EH (cell line): ENCODE data around the gene NKD2.
"Not testable (repeated sequence)": the region's sequence is repeated elsewhere in the genome, so short reads cannot be mapped to it uniquely, and the experiment has no call there.

Experiments used
- DNase-seq: peaks from one replicate; pipeline ENCODE4 v3.0.0-alpha.2; 2015; ENCODE audit warnings: low read depth

Gene NKD2

DNA sequence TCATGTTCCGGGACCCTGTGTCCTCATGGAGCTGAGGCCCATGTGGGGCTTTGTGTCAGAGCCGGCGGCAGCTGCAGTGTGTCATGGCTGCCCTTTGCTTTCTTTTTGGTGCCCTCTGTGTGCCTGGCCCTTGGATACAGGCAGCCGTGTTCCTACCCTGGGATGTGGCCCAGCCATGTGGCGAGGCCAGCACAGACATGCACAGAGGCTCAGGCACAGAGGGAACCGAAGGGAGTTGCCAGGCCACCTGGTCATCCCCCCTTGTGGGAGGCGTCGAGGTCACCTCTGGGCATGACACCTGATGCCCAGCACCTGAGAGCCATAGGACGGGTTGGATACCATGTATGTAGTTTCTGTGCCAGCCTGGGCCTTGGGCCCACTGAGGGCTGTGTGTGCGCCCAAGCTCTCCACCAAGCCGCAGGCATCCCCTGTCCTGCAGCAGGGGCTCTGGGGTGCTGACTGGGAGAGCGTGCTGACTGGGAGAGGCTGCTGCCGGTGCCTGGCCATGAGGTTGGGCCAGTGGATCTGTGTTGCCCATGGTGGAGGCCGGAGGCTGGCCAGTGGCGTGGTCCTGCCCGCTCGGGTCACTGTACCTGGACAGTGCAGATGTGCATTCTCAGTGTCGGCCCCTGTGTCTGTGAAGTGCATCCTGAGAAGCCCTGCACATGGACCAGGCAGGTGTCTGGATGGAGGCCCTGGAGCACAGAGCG, 4.8 kb downstream of the NKD2 start:
- no peak for DNase-seq

DNA sequence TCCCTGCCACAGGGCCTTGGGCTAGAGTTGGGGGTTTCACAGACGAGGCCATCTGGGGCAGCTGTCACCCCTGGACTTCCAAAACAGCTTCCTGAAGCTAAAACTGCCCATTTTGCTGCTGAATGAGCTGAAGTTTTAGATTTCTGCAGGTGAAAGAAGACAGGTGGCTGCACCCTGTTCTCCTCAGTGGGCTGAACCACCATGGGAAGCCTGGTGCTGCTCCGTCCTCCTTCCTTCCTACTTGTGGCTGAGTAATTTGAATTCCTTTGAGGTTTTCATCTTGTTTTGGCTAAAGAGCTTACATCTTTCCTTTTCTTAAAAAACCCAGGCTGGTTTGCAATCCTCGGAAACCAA, 5.3 kb downstream of the NKD2 start:
- DNase-seq, result no peak

DNA sequence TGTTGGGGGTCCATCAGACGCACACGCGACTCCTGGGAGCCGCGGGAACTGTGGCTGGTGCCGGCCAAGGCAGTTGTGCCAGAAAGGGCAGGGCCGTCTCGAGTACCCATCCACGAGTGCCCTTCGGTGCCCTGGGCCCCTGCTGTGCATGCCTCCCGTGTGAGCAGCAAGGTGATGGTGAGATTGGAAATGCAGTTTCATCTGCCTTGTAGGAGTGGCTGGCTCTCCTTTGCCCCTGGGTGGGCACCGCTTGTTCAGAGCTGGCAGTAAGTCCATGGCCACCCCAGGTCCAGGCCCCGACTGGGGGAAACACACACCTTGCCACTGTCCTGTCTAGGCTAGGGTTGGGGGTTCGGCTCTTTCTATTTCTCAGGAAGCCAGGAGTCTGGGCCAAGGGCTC, 5.7 kb downstream of the NKD2 start:
- DNase-seq, result no peak

DNA sequence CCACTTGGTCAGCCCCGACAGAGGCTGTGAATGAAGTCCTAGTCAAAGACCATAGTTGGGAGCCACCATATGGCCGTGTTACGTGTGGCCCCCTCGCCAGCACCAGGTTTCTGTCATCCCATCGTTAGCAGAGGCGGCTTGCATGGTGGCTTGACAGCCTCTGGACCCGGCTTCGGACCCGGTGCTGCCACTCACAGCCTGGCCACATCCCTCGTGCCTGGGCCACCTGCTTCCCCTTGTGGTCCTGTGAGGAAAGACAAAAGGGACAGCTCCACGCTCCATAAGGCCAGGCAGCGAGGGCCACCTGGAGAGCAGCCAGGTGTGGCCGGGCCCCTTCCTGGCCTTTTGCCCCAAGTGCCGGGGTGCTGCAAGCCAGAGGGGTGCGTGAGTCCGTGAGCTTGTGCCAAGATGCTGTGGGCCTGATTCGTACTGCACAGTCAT, 6.2 kb downstream of the NKD2 start:
- no peak for DNase-seq

DNA sequence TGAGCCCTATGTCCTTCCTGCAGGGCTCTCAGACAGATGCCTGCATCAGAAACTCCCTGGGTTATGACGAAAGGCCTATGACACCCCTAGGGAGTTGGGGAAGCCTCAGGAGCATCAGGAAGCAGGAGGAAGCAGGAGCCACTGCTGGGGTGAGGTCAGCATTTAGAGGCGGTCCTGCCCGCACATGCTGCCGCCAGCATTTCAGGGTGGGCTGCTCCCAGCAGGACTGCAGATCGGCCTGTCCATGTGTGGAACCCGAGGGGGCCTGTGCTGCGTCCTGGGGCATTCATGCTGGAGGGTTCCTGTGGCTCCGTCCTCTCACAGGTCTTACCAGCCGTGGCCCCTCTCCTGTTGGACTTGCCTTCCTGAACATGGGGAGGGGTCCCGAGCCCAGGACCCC, 6.9 kb downstream of the NKD2 start:
- no peak for DNase-seq

DNA sequence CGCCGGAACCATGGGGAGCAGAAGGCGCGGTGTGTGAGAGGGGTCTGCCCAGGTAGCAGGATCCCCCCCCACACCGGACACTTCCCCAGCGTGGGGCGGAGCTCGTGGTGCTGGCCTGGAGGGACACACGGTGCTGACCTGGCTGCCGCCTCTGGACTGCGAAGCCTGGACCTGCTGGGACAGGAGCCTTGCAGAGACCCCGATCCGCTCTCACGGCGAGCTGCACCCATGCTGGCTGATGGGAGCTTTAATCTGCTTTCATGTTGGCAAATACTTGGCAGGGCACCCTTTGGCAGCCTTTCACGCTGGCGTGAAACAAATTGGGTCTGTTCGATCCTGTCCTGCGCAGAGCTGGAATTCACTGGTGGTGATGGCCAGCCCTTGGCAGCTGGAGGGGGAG, 7.4 kb downstream of the NKD2 start:
- no peak for DNase-seq

DNA sequence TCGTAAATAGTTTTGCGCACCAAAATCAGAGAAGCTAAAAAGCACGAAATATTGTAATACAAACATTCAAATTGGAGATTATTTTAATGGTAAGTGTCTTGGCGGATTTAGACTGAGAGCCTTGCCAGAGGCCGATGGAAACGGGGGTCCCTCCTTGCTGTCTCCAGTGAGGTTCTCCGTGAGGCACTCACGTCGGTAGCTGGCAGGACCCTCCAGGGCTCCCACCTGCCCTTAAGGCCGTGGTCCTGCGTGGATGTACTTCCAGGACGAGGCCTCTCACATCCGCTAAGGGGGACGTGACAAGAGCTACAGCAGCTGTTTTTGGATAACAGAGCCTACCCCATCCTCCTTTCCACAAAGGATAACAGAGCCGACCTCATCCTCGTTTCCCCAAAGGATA, 7.9 kb downstream of the NKD2 start:
- DNase-seq, result no peak

DNA sequence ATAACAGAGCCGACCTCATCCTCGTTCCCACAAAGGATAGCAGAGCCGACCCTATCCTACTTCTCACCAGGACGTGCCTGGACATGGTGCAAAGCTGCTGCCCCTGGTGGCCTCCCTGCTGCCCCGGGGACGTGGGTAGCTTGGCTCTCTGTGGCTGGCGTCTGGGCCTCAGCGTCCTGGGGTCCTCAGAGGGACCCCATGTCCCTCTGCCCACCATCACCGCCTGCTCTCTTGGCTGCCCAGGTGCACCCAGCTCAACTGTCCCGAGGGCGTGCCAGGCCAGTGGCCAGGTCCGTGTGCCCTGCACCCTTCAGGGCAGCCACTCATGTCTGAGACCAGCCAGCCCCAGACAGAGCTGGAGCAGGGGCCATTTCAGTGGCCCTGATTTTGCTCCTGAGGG, 8.5 kb downstream of the NKD2 start:
- DNase-seq, result no peak

DNA sequence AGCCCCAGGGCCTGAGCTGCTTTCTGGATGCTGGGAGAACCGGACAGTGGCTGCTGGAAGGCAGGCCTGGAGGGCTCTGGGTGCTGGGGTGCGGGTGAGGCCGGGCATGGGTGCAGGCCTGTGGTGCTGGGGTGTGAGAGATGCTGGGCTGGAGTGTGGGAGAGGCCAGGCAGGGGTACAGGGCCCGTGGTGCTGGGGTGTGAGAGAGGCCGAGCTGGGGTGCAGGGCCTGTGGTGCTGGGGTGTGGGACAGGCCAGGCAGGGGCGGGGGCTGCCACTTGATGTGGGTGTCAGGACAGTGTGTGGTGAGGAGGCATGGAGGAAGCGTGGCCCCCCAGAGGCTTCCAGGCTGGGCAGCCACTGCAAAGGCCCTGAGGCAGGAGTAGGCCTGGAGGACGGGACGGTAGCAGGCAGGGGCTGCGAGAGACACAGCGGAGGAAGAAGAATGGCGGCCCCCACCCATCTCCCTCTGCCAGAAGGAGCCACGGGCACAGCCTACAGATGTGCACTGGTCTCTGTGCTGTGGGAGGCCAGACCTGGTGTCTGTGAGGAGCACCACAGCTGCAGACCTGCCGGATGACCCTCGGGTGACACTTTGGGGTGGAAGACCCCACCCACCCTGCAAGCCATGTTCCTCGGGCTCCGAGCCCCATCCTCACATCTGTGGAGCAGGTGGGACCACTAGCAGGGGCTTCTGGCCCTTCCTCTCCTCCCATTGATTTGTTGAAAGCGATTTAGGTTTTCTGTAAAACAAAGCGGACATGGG, 9.3 kb downstream of the NKD2 start:
- no peak for DNase-seq

DNA sequence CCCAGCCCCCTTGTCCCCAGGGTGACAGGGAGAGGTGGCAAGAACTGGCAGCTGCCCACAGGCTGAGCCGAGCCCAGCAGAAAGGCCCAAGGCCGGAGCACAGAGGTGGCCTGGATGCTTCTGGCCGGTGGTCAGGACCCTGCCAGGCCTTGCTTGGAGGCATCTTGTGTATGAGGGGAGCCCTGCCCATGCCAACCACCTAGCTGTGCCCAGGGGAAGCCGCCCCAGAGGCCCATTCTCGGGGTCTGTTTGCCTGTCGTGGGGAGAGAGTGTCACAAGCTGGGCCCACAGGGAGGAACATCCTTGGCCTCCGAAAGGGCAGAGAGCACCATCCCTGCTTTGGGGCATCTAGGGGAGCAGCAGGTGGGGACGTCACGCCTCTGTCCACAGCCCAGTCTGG, 10.0 kb downstream of the NKD2 start:
- DNase-seq, result no peak

DNA sequence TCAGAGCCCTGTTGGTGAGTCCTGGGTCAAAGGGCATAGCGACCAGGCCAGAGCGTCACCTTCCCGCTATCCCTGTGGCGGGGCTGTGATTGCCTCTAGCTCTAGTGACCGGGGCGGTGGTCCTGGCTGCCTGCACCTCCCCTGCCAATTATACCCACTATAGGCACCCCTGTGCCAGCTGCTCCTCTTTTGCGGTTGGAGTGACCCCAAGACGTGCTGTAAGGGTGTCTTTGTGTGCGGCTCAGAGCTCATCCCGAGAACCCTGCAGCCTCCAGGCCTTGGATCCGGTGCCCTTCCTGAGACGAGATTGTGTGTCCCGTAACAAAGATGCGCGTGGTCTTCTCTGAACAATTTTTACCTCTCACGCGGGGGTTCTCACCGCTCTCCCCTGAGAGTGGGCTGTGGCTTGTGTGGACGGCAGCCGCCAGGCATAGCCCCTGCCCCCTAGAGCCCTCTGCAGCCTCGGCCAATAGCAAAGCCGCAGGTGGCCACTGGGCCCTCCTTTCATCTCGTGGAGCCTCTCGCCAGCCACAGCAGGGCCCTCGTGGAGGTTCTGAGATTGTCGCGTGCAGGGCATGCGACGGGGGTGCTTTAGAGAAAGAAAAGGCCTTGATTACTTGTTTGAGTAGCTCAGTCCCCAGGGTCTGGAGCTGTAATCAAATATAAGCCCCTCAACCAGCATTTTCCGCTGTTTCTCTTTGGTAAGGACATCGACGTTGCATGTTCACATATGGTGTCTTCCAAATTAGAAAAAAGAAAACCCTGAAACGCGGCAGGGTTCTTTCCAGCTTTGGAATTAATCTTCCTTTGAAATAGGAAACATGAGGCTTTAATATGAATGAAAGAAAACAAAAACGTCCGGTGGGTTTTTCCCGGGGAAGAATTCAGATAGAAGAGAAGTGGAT, 10.7 kb downstream of the NKD2 start:
- DNase-seq, result no peak

DNA sequence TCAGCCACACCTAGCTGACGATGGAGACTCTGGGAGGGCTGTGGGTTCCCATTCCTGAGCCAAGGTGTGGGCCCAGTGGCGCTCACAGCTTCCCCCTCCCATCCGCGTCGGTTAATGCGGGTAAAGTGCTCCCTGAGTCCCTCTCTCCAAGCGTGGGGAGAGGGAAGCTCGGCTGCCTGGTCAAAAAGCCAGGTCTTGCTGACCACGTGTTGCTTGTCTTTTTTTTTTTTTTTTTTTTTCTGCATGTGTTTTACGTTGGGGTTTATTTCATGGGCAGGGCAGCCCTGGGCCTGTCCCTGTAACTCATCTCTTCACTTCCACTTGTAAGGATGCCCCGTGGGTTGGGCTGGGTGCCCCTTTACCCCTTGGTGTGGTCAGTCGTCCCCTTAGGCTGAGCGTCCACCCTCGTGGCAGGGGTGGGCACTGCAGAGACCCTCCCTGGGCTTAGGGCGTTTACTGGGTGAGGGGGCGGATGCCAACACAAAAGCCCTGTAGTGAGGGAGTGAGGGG, 11.9 kb downstream of the NKD2 start:
- no peak for DNase-seq

DNA sequence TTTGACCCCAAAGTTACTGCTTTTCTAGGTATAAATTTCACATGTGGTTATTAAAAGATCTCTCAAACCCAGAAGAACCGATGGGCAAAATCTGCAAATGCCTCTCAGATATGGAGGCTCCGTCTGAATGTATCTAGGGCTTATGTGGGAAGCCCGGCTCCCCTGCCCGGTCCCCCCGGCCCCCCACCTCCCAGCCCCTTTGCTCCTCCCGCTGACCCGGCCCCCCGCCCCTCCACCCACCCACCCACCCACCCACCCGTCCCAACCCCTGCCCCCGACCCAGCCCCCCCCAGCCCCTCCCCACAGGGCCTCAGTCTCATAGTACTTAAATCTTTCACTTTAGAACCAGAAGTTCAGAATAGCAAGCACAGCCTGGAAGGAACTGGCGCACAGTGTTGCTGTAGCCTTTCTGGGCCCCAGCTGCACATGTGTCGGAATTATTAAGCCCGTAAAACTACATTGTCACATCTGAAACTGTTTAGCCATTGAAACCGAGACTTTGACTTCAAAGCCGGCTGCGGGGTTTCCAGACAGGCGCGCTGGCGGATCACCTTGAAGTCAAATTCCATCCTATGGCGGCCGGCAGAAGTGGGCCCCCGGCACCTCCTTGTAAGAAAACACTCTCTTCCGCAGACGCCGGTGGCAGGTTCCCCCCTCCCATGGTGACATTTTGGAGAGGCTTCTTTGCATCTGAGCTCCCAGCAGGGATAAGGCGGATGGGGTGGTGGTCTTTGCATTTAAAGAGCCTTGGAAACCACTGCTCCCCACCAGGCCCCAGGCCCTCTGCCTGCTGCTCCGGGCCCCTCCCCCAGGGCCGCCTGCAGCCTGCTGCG, 12.8 kb downstream of the NKD2 start:
- no peak for DNase-seq

DNA sequence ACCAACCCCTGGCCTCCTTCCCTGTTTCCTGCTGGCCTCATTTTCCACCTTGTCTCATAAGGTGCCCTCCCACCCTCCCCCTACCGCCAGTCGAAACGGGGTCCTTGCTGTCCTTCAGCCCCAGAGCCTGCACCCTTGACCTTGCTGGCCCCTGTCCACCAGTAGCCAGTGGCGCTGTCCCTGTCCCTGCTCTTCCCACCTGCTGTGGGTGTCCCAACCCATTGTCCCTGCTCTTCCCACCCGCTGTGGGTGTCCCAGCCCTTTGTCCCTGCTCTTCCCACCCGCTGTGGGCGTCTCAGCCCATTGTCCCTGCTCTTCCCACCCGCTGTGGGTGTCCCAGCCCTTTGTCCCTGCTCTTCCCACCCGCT, 13.4 kb downstream of the NKD2 start:
- DNase-seq, result not testable (repeated sequence)

DNA sequence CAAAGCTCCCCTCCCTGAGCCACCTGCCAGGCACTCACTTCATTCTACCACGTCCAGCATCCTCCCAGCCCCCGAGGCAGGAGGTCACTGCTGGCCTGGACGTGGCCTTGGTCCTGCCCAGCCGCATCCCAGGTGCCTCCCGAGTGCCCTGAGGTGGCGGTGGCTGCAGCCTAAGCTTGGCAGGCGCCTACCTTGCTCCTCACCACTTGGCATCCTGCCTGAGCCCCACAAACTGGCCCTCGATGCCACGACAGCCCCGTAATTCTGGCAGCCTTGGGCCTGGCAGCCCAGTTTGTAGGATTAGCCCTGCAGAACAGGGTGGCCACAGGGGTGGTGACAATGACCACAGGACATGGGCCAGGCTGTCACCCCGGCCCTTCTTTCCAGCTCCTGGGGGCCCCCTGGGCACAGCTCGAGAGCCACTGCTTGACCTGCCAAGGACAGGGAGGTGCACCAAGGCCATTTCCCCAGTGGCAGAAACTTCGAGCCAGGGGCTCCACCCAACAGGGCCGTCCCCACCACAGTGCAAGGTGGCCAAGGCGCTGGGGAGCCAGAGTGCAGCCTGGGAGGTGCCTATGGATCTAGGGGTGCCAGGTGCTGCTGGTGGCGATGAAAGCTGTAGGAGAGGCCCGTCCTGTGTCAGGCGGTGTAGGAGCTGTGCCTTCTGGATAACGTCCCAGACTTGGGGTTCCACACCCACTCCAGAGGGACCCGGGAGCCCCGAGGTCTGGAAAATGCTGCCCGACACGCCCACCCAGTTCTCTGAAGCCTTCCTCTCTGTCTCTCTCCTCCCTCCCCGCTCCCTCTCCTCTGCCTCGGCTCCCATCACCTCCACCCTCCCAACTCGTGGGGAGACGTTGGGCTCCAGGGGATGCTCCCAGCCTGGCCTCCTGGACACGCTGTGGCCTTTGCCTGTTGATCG, 18.4 kb downstream of the NKD2 start:
- DNase-seq, result no peak

DNA sequence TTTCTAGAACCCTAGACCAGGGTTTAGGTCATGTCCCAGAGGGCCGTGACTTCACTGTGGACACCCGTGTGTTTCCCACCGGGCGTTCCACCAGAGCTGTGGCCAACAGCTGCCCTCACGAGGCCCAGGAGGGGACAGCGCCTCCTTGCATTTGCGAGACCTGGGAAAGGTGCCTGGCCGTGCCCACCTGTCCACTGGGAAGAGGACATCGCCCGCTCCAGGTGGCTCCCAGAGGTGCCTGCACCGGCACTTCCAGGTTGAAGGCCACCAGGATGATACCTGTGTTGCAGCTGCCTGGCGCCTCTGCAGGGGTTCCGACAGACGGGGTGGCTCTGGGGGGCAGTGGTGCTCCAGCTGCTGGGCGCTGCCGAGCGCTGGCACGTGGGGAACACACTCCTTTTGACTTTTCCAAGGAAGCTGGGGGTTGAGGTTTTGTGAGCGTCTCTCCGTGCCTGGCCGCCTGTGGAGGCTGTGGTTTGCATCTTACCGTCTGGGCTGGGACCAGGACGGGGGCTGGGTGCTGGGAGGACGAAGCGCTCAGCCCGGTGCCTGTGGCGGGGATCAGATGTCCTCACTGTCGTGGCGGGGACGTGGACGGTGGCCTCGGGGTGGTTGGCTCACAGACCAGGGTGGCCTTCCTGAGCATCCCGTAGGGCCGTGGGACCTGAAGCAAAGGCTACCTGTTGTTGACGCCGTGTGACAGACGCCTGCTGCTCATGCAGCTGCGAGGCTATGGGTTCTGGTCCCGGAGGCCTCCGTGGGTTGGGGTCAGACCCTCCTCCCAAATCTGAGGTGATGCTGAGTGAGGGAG, 19.2 kb downstream of the NKD2 start:
- no peak for DNase-seq

DNA sequence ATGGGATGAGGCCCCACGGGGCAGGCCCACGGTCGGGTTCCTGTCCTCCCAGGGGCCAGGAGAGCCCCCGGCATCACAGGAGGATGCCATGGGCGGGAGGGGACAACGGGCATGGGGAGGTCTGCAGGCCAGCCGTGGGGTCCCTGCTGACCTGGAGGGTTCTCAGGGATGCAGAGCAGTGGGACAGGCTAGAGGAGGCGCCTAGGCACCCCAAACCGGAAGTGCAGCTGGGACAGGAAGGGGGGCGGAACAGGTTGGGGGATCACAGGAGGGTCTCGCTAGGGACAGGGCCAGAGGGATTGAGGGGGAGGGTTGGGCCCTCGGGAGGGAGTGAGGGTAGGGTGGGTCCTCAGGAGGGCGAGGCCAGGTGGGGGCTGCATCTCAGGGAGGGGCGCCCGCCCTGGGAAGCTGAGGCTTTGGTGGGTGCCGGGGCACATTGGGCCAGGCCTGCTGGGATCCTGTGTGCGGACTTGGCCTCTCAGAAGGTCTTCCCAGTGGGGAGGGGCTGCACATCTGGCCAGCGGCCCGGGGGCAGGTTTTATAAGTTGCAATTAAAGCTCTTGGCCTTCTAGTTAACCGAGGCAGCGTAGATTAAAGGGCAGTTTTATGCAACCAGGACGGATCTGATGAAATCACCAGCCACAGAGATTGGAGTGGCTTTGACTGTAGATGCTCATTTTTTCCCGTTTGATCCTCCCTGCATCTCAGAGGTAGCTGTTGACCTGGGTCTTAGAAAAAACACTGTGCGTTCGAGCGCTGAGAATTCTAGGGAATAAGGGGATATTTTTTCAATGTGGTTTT, 20.1 kb downstream of the NKD2 start:
- DNase-seq, result no peak

DNA sequence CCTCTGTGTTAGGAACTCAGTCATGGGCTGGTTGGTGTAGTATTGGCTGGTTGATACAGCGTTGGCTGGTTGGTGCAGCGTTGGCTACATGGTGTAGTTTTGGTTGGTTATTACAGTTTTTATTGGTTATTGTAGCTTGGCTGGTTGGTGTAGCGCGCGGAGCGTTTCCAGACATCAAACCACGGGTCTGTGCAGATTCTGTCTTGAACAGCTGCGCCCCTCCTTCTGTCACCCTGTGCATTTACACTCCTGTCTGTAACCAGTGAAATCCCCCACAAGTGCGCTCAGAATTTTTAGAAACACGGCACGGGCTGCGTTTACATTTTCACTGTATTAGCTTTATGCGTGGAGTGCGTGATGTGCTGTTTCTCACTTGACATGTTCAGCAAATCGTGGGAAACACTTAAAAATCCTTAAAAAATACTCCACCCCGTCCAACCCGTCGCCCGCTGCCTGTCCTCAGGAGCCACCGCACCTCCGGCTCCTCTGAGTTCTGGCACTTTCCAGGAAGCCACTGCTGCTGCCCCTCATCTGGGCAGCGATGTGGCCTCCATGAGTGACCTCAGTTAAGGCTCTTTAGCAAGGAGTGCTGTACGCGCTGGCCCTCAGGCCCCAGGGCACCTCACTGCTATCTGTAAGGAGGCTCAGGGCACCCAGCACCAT, 20.8 kb downstream of the NKD2 start:
- DNase-seq, result no peak
